CMK (cell line): ENCODE data around the gene IFNG.

ENCODE experiments used
- DNase-seq: peaks from one replicate; pipeline ENCODE4 v3.0.0-alpha.2; 2010; ENCODE audit warnings: low read depth

IFNG gene

GRCh38 chr12:68114606-68115005 lies 44.9 kb downstream of the IFNG start:
- DNase-seq: no peak

GRCh38 chr12:68113644-68114043 lies 45.9 kb downstream of the IFNG start:
- DNase-seq: no peak

DNA sequence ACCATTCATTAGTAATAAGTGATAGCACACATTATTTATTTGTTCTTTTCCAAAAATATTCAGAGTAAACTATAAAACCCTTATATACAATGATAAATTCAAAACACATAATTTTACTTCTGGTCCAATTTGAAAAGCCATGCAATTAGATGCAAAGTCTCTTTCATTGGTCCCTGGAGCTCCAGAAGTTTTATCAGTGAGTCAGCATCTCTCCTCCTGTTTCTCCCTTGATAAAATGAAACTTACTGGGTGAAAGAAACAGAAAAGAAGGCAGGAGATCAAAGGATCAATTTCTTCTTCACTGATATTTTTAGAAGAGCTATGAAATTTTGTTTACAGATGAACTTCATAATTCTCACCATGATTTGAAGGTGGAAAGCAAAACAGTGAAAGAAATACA lies 47.5 kb downstream of the IFNG start:
- no peak for DNase-seq

GRCh38 chr12:68109444-68110217 lies 49.9 kb downstream of the IFNG start:
- no peak for DNase-seq

GRCh38 chr12:68109001-68109400 lies 50.5 kb downstream of the IFNG start:
- DNase-seq: no peak

DNA sequence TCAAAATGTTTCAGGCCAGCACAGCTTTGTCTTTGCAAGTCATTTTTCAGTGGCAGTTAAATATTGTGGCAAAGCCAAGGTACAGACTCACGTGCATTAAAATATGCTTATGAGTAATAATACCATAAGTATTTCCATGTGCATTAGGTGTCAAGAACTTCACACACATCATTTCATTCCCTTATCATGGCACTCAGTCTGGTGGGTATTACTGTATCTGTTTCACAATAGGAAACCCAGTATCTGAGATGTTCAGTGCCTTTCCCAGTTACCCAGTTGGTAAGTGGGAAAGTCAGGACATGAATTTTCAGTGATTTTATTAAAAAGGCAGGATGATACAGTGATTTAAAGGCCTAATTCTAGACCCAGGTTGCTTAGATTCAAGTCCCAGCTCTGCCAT lies 52.9 kb downstream of the IFNG start:
- no peak for DNase-seq

GRCh38 chr12:68106160-68106559 lies 53.4 kb downstream of the IFNG start:
- DNase-seq: no peak
